ENCODE results near the gene SFXN5. TPM values are rescaled to one million over a fixed set of nuclear protein-coding genes. Genes with fewer than 3 reads are reported as not detected.

The SFXN5 gene
- total RNA-seq, 1 experiment from 2014 or later: 31.3 TPM

DNA sequence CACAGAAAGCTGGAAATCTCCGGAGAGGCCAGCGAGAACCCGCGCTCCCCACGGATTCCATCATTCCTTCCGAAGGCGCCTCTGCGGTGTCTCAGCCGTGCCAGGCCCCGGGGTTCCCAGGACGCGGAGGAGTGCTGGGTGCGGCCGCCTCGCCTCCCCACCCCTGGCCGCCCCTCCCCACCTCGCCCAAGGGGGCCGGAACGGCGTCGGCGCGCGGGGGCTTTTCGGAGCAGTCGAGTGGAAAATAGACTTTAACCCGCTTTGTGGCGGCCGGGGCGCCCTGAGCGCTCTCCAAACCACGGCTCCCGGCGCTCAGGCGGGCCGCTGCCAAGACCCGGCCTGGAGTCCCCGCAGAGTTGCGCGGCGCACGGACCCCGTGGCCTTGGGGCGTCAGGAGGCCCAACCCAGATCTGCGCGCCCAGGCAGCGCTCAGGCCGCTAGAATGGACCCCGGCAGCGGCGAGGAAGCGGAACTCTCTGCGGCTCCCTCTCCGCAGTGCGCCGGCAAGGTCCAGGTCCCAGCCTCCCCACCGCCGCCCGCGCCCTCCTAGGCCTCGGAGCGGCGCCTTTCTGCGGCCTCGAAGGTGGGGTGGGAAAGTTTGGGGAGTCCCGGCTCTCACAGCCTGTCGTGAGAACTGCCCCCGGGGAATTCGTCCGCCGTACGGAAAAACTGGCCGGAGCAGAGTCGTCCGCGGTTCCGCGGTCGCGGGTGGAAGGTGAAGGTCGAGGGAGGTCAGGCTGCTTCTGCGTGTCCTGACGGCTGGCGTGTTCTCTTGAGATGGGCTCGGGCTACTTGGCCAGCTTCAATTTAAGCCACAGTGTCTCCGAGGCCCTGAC is 155.4 kb downstream of the SFXN5 start:
- Histone ChIP-seq H3K9me3 (no peaks in the 10 kb centered on the region), H3K36me3 (ENCODE audit: control insufficient read depth, insufficient read depth, low read length) (no peaks in the 10 kb centered on the region), H3K27me3 (replicated peaks; ENCODE audit: control insufficient read depth, insufficient read depth, low read length) (peaks cover 4% of the 10 kb centered on the region), H3K4me3 (ENCODE audit: low read depth, low read length) (peak overlapping the region; percentile 61), H3K4me1 (peaks cover 19% of the 10 kb centered on the region; the same call in 1 of the 2 replicates)
- intact Hi-C loops (cut with micrococcal nuclease; ENCODE audit: unreplicated experiment): loop anchor here (1.0 to 5.0 kb wide), 2 partner anchors 29 to 196 kb away; partner anchors contain the start of genes RAB11FIP5 and SPR
- Mint-ChIP-seq H3K4me1 (ENCODE audit: low read depth, unreplicated experiment) (no peaks in the 10 kb centered on the region), H3K27ac (ENCODE audit: unreplicated experiment) (no peak overlapping the region), H3K27me3 (ENCODE audit: insufficient read depth, unreplicated experiment) (peaks cover 34% of the 10 kb centered on the region), H3K36me3 (ENCODE audit: insufficient read depth, unreplicated experiment) (no peaks in the 10 kb centered on the region), H3K4me3 (ENCODE audit: unreplicated experiment) (peak overlapping the region; percentile 83), H3K9me3 (ENCODE audit: unreplicated experiment) (no peaks in the 10 kb centered on the region)
- TF ChIP-seq, protein P1, sequence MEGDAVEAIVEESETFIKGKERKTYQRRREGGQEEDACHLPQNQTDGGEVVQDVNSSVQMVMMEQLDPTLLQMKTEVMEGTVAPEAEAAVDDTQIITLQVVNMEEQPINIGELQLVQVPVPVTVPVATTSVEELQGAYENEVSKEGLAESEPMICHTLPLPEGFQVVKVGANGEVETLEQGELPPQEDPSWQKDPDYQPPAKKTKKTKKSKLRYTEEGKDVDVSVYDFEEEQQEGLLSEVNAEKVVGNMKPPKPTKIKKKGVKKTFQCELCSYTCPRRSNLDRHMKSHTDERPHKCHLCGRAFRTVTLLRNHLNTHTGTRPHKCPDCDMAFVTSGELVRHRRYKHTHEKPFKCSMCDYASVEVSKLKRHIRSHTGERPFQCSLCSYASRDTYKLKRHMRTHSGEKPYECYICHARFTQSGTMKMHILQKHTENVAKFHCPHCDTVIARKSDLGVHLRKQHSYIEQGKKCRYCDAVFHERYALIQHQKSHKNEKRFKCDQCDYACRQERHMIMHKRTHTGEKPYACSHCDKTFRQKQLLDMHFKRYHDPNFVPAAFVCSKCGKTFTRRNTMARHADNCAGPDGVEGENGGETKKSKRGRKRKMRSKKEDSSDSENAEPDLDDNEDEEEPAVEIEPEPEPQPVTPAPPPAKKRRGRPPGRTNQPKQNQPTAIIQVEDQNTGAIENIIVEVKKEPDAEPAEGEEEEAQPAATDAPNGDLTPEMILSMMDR (IDR thresholded peaks at IDR 0.05; ENCODE audit: insufficient read depth in 1 of 2, low read depth in 1 of 2, low read length in 1 of 2, severe bottlenecking in 1 of 2, unreplicated experiment in 1 of 2): no peak
- BruUV-seq (replicated peaks): no TSS peak
- ChIA-PET CTCF (interaction anchor here (0.7 to 3.1 kb wide), 4 partner anchors 18 to 134 kb away, joined by 3 to 18 read pairs (median 8); partner anchors contain the start of gene SPR), POLR2A (no interaction called here)
- peak; percentile 84 to 87 for DNase-seq

DNA sequence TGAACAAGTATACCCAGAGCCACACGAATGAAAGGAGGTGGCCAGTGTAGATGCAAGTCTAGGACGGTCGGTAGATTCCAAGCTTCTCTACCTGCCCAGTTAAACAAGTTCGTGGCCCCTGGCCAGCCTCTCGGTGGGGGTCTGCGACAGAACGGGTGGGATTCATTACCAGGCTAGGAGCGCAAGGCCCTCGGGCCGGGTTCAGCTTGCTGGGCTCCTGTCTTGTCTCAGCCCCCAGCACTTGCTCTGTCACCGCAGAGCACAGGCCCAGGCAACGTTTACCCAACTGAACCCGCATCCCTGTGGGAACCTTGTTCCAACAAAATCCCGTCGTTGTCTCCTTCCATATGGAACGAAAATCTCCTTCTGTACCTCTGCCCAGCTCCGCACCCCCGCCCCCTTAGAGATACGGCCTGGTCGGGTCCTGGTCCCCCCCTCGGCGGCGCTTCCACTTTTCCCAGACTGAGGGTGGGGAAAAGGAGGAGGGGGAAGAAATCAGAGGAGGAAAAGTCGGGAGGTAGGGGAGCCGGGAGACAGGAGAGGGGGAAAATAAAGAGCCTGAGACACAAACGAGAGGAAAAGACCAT is 156.1 kb downstream of the SFXN5 start:
- Histone ChIP-seq H3K9me3 (no peaks in the 10 kb centered on the region), H3K4me1 (peaks cover 18% of the 10 kb centered on the region; the same call in 1 of the 2 replicates), H3K4me3 (ENCODE audit: low read depth, low read length) (peak overlapping the region; percentile 61), H3K36me3 (ENCODE audit: control insufficient read depth, insufficient read depth, low read length) (no peaks in the 10 kb centered on the region), H3K27me3 (replicated peaks; ENCODE audit: control insufficient read depth, insufficient read depth, low read length) (peaks cover 4% of the 10 kb centered on the region)
- H3K36me3 Mint-ChIP-seq (ENCODE audit: insufficient read depth, unreplicated experiment): no peaks in the 10 kb centered on the region
- H3K27ac Mint-ChIP-seq (ENCODE audit: unreplicated experiment): no peak overlapping the region
- BruUV-seq (replicated peaks): TSS peak; percentile 32
- peaks cover 34% of the 10 kb centered on the region for H3K27me3 Mint-ChIP-seq (ENCODE audit: insufficient read depth, unreplicated experiment)
- POLR2A ChIA-PET: no interaction called here
- H3K4me1 Mint-ChIP-seq (ENCODE audit: low read depth, unreplicated experiment): no peaks in the 10 kb centered on the region
- no peaks in the 10 kb centered on the region for H3K9me3 Mint-ChIP-seq (ENCODE audit: unreplicated experiment)
- TF ChIP-seq, protein P1 (IDR thresholded peaks at IDR 0.05; ENCODE audit: insufficient read depth in 1 of 2, low read depth in 1 of 2, low read length in 1 of 2, severe bottlenecking in 1 of 2, unreplicated experiment in 1 of 2): no peak
- CTCF ChIA-PET: no interaction called here
- peak overlapping the region; percentile 83 for H3K4me3 Mint-ChIP-seq (ENCODE audit: unreplicated experiment)
- no peak for DNase-seq
- intact Hi-C loops (cut with micrococcal nuclease; ENCODE audit: unreplicated experiment): loop anchor here (5.0 kb wide), 1 partner anchor 197 kb away; the partner anchor contains the start of gene RAB11FIP5

DNA sequence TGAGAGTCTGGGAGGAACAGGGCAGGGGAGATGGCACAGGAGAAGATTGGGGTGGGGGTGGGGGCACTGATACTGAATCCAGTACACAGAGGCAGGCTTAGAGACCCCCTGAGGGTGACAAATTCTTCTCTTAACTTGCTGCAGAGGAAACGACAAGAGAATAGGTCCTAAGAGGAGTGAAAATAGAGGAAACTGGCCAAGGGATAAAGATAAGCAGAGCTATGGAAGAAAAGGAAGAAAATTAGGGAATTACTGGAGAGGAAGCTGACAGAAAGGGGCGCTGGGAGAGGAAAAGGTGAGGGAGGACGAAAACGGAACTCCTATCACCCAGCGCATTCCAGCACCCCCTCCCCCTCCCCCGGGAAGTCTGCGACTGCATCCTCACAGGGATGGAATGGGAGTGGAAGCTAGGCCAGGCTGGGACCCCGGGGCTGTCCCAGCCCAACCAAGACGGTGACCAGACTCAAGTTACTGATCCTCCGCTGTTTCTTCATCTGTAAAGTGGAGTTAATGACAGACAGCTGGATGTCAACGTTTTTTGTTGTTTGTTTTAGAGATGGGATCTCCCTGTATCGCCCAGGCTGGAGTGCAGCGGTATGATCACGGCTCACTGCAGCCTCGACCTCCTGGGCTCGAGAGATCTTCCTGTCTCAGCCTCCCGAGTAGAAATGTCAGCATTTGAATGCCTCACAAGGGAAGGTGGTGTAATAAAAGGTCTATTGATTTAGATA is 156.8 kb downstream of the SFXN5 start:
- intact Hi-C loops (cut with micrococcal nuclease; ENCODE audit: unreplicated experiment): loop anchor here (5.0 kb wide), 1 partner anchor 198 kb away; the partner anchor contains the start of gene RAB11FIP5
- Mint-ChIP-seq H3K9me3 (ENCODE audit: unreplicated experiment) (no peaks in the 10 kb centered on the region), H3K4me3 (ENCODE audit: unreplicated experiment) (peak overlapping the region; percentile 83), H3K27ac (ENCODE audit: unreplicated experiment) (no peak overlapping the region), H3K36me3 (ENCODE audit: insufficient read depth, unreplicated experiment) (no peaks in the 10 kb centered on the region), H3K4me1 (ENCODE audit: low read depth, unreplicated experiment) (no peaks in the 10 kb centered on the region), H3K27me3 (ENCODE audit: insufficient read depth, unreplicated experiment) (peaks cover 34% of the 10 kb centered on the region)
- DNase-seq: no peak
- TF ChIP-seq, protein P1 (IDR thresholded peaks at IDR 0.05; ENCODE audit: insufficient read depth in 1 of 2, low read depth in 1 of 2, low read length in 1 of 2, severe bottlenecking in 1 of 2, unreplicated experiment in 1 of 2): no peak
- peaks cover 14% of the 10 kb centered on the region; the same call in 1 of the 2 replicates for H3K4me1 ChIP-seq
- H3K4me3 ChIP-seq (ENCODE audit: low read depth, low read length): no peak overlapping the region
- BruUV-seq (replicated peaks): no TSS peak
- ChIA-PET CTCF (no interaction called here), POLR2A (no interaction called here)
- H3K27me3 ChIP-seq (replicated peaks; ENCODE audit: control insufficient read depth, insufficient read depth, low read length): peaks cover 4% of the 10 kb centered on the region
- no peaks in the 10 kb centered on the region for H3K36me3 ChIP-seq (ENCODE audit: control insufficient read depth, insufficient read depth, low read length)
- no peaks in the 10 kb centered on the region for H3K9me3 ChIP-seq

Data from Caco-2 (cell line).